Activated T-helper 2 cell treated with anti-CD3 and anti-CD28 coated beads, Interferon-gamma antibody, Interleukin-2, Interleukin-4, amounts not matched to agents 10 μg/mL and 5 μg/mL and 100 μg/mL, durations not matched to agents 14 hours and 24 hours and 36 hours (primary cell): ENCODE results near the gene EHD1. TPM values are rescaled to one million over a fixed set of nuclear protein-coding genes. Genes with fewer than 3 reads are reported as not detected.

Experiments
- DNase-seq: peaks from one replicate; pipeline ENCODE4 v3.0.0; 2021; ENCODE audit warnings: low spot score
- H3K27ac Mint-ChIP-seq: one replicate; pipeline ENCODE4 v1.8.0; 2021; ENCODE audit warnings: mixed read lengths
- H3K27me3 Mint-ChIP-seq: one replicate; pipeline ENCODE4 v1.8.0; 2021; ENCODE audit warnings: low read depth, mixed read lengths
- H3K36me3 Mint-ChIP-seq: one replicate; pipeline ENCODE4 v1.8.0; 2021; ENCODE audit warnings: low read depth, mixed read lengths
- H3K4me1 Mint-ChIP-seq: one replicate; pipeline ENCODE4 v1.8.0; 2021; ENCODE audit warnings: low read depth, mixed read lengths
- H3K4me3 Mint-ChIP-seq: one replicate; pipeline ENCODE4 v1.8.0; 2021; ENCODE audit warnings: low read depth, mild to moderate bottlenecking, moderate library complexity, mixed read lengths
- H3K9me3 Mint-ChIP-seq: one replicate; pipeline ENCODE4 v1.8.0; 2021; ENCODE audit warnings: mixed read lengths
- intact Hi-C: fragments of 100-400 bp; cut with micrococcal nuclease; formaldehyde crosslinking; loops from one replicate; pipeline ENCODE4 v1.15.1; 2023
- total RNA-seq: library from RNA; stranded (reverse); gene quantifications from 2 replicates; pipeline ENCODE4 v1.2.3, GENCODE V29; 2022

Gene EHD1
- total RNA-seq, 1 donor from 2014 or later: 107 TPM

- Mint-ChIP-seq H3K9me3 (no peaks in the 10 kb centered on the region), H3K4me3 (no peak overlapping the region), H3K27me3 (no peaks in the 10 kb centered on the region), H3K4me1 (no peaks in the 10 kb centered on the region), H3K36me3 (peaks cover 21% of the 10 kb centered on the region), H3K27ac (no peak overlapping the region)
- intact Hi-C loops: no loop called here
- DNase-seq: no peak
Observed at GRCh38 chr11:64905516-64906313, 27.3 kb upstream of the EHD1 start.

- H3K4me3 Mint-ChIP-seq: no peak overlapping the region
- H3K27ac Mint-ChIP-seq: no peak overlapping the region
Observed at GRCh38 chr11:64903291-64903833, 24.9 kb upstream of the EHD1 start.

DNA sequence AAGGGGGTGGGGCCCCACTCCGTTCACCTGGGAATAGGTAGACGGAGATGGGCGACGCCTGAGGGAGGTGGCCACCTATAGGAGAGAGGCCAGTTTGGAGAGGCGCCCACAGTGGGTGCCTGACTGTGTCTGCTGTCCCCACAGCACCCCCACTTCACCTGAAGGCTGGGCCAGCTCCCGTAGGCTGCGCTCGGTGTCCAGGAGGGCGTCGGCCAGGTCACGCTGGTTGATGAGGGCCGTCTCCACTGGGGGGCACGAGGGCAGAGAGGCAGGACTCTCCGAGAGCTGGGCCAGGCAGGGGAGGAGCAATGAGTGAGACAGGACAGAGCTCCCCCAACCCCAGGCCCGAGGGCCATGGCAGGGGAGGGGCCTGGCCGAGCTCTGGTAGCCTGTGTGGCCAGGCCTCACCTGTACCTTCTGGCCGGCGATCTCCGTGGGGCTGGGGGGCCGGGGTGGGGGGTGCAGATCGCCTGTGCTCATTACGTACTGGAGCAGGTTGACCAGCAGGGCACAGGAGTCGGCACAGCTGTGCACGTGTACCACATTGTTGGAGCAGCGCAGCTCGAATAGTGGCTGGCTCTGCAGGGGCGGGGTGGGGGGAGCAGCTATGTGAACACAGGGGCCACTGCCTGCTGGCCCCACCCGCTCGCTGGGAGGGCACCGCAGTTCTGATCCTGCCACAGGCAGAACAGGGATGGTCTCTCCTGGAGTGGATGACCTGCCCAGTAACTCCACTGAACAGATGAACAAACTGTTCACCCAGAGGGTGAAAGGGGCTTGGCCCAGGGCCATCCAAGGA lies 23.9 kb upstream of the EHD1 start:
- intact Hi-C loops: no loop called here
- Mint-ChIP-seq H3K27me3 (no peaks in the 10 kb centered on the region), H3K9me3 (no peaks in the 10 kb centered on the region), H3K36me3 (peaks cover 30% of the 10 kb centered on the region), H3K4me1 (peaks cover 4% of the 10 kb centered on the region), H3K27ac (no peak overlapping the region), H3K4me3 (no peak overlapping the region)
- DNase-seq: no peak

More at GRCh38 chr11:64903291-64903833, 24.9 kb upstream of the EHD1 start:
- Mint-ChIP-seq H3K36me3 (peaks cover 34% of the 10 kb centered on the region), H3K4me1 (peaks cover 4% of the 10 kb centered on the region), H3K9me3 (no peaks in the 10 kb centered on the region), H3K27me3 (no peaks in the 10 kb centered on the region)
- no peak for DNase-seq
- intact Hi-C loops: no loop called here

GRCh38 chr11:64900774-64901173 lies 22.4 kb upstream of the EHD1 start:
- Mint-ChIP-seq H3K9me3 (no peaks in the 10 kb centered on the region), H3K27me3 (no peaks in the 10 kb centered on the region), H3K36me3 (peaks cover 33% of the 10 kb centered on the region), H3K27ac (no peak overlapping the region), H3K4me3 (no peak overlapping the region), H3K4me1 (peaks cover 4% of the 10 kb centered on the region)
- intact Hi-C loops: no loop called here
- DNase-seq: no peak

GRCh38 chr11:64900263-64900678 lies 21.9 kb upstream of the EHD1 start:
- H3K4me3 Mint-ChIP-seq: no peak overlapping the region
- H3K9me3 Mint-ChIP-seq: no peaks in the 10 kb centered on the region
- H3K27ac Mint-ChIP-seq: peak overlapping the region; percentile 85
- intact Hi-C loops: no loop called here
- peaks cover 4% of the 10 kb centered on the region for H3K4me1 Mint-ChIP-seq
- H3K36me3 Mint-ChIP-seq: peaks cover 29% of the 10 kb centered on the region
- peak; percentile 22 for DNase-seq
- H3K27me3 Mint-ChIP-seq: no peaks in the 10 kb centered on the region

DNA sequence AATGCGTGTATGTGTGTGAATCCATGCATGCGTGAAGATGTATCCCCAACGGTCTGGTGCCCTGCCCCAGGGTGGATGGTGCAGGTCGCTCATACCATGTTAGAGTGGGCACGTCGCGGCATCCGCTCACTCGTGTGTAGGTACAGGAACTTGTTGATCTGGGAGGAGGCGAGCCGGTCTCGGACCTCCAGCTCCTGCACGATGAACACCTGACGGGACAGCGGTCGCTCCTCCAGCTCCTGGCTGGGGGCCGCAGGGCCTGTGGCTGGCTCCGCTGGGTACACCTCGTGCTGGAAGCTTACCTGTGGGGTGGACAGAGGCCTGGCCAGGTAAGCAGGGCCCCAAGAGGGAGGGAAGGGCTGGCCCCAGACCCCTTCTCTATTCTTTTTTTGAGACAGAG lies 20.1 kb upstream of the EHD1 start:
- Mint-ChIP-seq H3K4me3 (no peak overlapping the region), H3K27me3 (no peaks in the 10 kb centered on the region), H3K4me1 (peaks cover 4% of the 10 kb centered on the region), H3K27ac (no peak overlapping the region), H3K36me3 (peaks cover 30% of the 10 kb centered on the region), H3K9me3 (no peaks in the 10 kb centered on the region)
- no peak for DNase-seq
- intact Hi-C loops: no loop called here

DNA sequence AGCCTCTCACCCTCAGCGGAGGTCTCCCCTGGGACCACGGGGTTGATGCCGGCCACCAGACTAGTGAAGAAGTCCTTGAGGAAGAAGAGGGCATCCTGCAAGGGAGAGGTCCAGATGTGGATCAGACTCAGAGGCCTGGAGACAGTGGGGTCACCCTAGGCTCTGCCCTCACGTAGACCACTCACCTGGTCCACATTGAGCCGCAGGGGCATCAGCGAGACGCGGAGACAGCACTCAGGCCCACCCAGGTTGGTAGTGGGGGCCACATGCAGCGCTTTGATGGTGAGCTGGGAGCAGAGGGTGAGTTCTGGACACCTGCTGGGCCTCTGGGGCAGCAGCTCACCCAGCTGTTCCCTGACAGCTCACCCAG lies 19.6 kb upstream of the EHD1 start:
- DNase-seq: no peak
- Mint-ChIP-seq H3K4me3 (no peak overlapping the region), H3K4me1 (peaks cover 4% of the 10 kb centered on the region), H3K9me3 (no peaks in the 10 kb centered on the region), H3K27ac (no peak overlapping the region), H3K36me3 (peaks cover 30% of the 10 kb centered on the region), H3K27me3 (no peaks in the 10 kb centered on the region)
- intact Hi-C loops: no loop called here

DNA sequence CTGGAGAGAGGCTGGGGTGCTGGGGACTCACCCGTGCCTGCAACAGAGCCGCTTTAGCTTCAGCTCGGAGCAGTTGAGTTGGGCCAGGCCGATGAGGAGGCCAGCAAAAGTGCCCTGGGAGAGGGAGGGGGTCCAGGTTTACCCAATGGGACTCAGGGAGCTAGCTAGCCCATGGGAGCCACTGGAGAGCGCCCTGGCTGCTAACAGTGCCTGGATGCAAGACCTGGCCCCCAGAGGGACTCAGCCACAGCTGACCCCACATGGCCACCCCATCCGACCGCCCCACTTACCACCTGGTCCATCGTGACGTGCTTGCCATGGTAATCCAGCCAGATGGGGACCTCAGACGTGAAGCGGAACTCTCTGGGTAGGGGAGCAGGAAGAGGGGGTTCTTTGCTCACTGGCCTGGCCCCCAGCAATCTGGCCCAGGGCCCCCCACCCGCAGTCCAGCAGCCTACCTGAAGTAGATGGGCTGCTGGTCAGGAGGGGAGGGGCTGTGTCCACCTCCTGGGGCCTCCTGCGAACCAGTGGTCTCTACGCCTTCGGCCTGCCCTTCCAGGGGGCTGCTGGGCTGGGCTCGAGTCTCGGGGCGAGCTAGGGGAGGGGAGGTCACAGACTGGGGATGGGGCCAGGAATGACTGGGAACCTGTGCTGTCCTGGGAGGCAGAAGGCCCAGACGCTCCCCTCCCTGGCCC lies 19.1 kb upstream of the EHD1 start:
- no peaks in the 10 kb centered on the region for H3K9me3 Mint-ChIP-seq
- H3K4me1 Mint-ChIP-seq: peaks cover 4% of the 10 kb centered on the region
- H3K27me3 Mint-ChIP-seq: no peaks in the 10 kb centered on the region
- intact Hi-C loops: no loop called here
- H3K4me3 Mint-ChIP-seq: no peak overlapping the region
- no peak for DNase-seq
- no peak overlapping the region for H3K27ac Mint-ChIP-seq
- H3K36me3 Mint-ChIP-seq: peaks cover 30% of the 10 kb centered on the region

- intact Hi-C loops: no loop called here
- peaks cover 4% of the 10 kb centered on the region for H3K4me1 Mint-ChIP-seq
- no peaks in the 10 kb centered on the region for H3K27me3 Mint-ChIP-seq
- DNase-seq: no peak
- peaks cover 24% of the 10 kb centered on the region for H3K36me3 Mint-ChIP-seq
- no peaks in the 10 kb centered on the region for H3K9me3 Mint-ChIP-seq
- no peak overlapping the region for H3K27ac Mint-ChIP-seq
- no peak overlapping the region for H3K4me3 Mint-ChIP-seq
Observed at GRCh38 chr11:64896448-64897022, 18.1 kb upstream of the EHD1 start.

- Mint-ChIP-seq H3K27me3 (no peaks in the 10 kb centered on the region), H3K9me3 (no peaks in the 10 kb centered on the region), H3K4me1 (peaks cover under 1% of the 10 kb centered on the region), H3K27ac (no peak overlapping the region), H3K4me3 (no peak overlapping the region), H3K36me3 (peaks cover 16% of the 10 kb centered on the region)
- intact Hi-C loops: loop anchor here (1.0 to 2.0 kb wide), 2 partner anchors 16 to 48 kb away; partner anchors contain the start of gene EHD1
- DNase-seq: no peak
Observed at GRCh38 chr11:64894812-64895452, 16.5 kb upstream of the EHD1 start.

- H3K27ac Mint-ChIP-seq: no peak overlapping the region
- H3K36me3 Mint-ChIP-seq: peaks cover 12% of the 10 kb centered on the region
- intact Hi-C loops: loop anchor here (1.0 to 2.0 kb wide), 2 partner anchors 15 to 47 kb away; partner anchors contain the start of gene EHD1
- H3K4me3 Mint-ChIP-seq: no peak overlapping the region
- DNase-seq: peak; percentile 83
- no peaks in the 10 kb centered on the region for H3K9me3 Mint-ChIP-seq
- peaks cover 1% of the 10 kb centered on the region for H3K4me1 Mint-ChIP-seq
- no peaks in the 10 kb centered on the region for H3K27me3 Mint-ChIP-seq
Observed at GRCh38 chr11:64894070-64894811, 15.8 kb upstream of the EHD1 start.
